ENCODE results near the gene IFITM1. TPM values are rescaled to one million over a fixed set of nuclear protein-coding genes. Genes with fewer than 3 reads are reported as not detected.

IFITM1 gene
- total and polyA plus RNA-seq, 2 of the 13 experiments (the other 11 are each of a cell fraction or from before 2014, with no cell fraction given) = 0.38 to 11.1 TPM

DNA sequence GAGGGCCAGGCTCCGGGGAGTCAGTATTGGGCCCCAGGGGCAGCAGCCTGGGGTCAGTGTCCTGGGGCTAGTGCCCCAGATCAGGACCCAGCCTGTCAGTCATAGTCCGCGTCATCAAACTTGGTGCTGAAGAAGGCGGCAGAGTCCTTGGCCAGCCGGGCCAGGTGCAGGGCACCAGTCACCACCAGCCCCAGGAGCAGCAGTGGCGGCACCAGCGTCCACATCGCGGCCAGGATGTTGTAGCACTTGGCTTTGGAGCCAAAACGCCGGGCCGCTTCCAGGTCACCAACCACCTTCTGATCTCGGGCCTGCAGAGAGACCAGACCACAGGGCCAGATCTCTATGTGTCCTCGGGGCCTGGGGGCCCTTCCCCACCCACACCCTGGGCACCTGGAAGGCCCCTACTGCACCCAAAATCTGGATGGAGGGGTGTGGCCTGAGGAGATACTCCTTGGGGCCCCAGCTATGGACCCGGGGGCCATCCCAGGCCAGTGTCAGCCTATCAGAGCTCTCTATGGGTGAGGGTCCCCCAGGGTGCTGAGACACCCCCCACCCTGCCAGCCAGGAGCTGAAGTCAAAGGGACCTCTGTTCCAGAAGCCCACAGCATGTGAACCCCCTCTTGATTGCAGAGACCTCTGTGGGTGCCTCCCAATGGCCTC is 15.3 kb upstream of the IFITM1 start:
- H4K20me1 ChIP-seq (ENCODE audit: insufficient read depth, low read length) = no peaks in the 10 kb centered on the region
- ATAC-seq (peak; percentile 30), DNase-seq (ENCODE audit: low spot score) (no peak), FAIRE-seq (no peak)
- no peaks in the 10 kb centered on the region for H3K36me3 ChIP-seq (replicated peaks in 1 of 2; ENCODE audit: control insufficient read depth in 1 of 2, insufficient read depth in 2 of 2, low read length in 2 of 2)
- H3K79me2 ChIP-seq (ENCODE audit: insufficient read depth, low read length) = no peaks in the 10 kb centered on the region
- H3K4me2 ChIP-seq (ENCODE audit: low read depth, low read length) = peak overlapping the region; percentile 67
- intact Hi-C loops (cut with micrococcal nuclease; ENCODE audit: unreplicated experiment) = no loop called here
- 0 out of 2 replicates have a peak overlapping the region, but pooled peaks have one; percentile 22 for H3K9ac ChIP-seq (ENCODE audit: insufficient read depth, low read depth, low read length)
- H3K4me1 ChIP-seq (ENCODE audit: insufficient read depth, low read length) = peaks cover 35% of the 10 kb centered on the region
- H3K9me3 ChIP-seq (ENCODE audit: low read length) = no peaks in the 10 kb centered on the region
- WGBS (ENCODE audit: low lambda C conversion rate) = no CpG with 5 or more reads among the region's 15 CpGs
- in situ Hi-C loops (cut with HindIII; ENCODE audit: extremely low pct_ligation_motif_present, low pct_unique_long_range_greater_than_20kb) = no loop called here
- ChIA-PET POLR2A (interaction anchor here (1.5 kb wide), 1 partner anchor 57 kb away, joined by 3 read pairs; no protein-coding TSS in a partner anchor), CTCF (ENCODE audit: low intra/inter-chr PET ratio, low total read pairs) (no interaction called here)
- H3K27ac ChIP-seq (ENCODE audit: extremely low read length, insufficient read depth, low read length) = no peak overlapping the region
- no peak overlapping the region for H2AFZ ChIP-seq (ENCODE audit: low read length)
- H3K4me3 ChIP-seq (replicated peaks in 1 of 3; ENCODE audit: insufficient read depth in 1 of 3, low read depth in 2 of 3, low read length in 3 of 3) = peak overlapping the region in 1 of 3 experiments; percentile 52; a peak in 2 of 6 replicates
- H3K27me3 ChIP-seq (ENCODE audit: control insufficient read depth in 1 of 2, insufficient read depth in 2 of 2, low read length in 2 of 2) = peaks cover 11 to 20% of the 10 kb centered on the region in 2 experiments
- no TSS peak for BruUV-seq (replicated peaks)
- TF ChIP-seq, protein P1, sequence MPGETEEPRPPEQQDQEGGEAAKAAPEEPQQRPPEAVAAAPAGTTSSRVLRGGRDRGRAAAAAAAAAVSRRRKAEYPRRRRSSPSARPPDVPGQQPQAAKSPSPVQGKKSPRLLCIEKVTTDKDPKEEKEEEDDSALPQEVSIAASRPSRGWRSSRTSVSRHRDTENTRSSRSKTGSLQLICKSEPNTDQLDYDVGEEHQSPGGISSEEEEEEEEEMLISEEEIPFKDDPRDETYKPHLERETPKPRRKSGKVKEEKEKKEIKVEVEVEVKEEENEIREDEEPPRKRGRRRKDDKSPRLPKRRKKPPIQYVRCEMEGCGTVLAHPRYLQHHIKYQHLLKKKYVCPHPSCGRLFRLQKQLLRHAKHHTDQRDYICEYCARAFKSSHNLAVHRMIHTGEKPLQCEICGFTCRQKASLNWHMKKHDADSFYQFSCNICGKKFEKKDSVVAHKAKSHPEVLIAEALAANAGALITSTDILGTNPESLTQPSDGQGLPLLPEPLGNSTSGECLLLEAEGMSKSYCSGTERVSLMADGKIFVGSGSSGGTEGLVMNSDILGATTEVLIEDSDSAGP (CRISPR knock-in tag; IDR thresholded peaks at IDR 0.05; ENCODE audit: borderline replicate concordance) = 0 out of 2 replicates have a peak, but pooled peaks have one; percentile 12
- TF ChIP-seq, protein P2, sequence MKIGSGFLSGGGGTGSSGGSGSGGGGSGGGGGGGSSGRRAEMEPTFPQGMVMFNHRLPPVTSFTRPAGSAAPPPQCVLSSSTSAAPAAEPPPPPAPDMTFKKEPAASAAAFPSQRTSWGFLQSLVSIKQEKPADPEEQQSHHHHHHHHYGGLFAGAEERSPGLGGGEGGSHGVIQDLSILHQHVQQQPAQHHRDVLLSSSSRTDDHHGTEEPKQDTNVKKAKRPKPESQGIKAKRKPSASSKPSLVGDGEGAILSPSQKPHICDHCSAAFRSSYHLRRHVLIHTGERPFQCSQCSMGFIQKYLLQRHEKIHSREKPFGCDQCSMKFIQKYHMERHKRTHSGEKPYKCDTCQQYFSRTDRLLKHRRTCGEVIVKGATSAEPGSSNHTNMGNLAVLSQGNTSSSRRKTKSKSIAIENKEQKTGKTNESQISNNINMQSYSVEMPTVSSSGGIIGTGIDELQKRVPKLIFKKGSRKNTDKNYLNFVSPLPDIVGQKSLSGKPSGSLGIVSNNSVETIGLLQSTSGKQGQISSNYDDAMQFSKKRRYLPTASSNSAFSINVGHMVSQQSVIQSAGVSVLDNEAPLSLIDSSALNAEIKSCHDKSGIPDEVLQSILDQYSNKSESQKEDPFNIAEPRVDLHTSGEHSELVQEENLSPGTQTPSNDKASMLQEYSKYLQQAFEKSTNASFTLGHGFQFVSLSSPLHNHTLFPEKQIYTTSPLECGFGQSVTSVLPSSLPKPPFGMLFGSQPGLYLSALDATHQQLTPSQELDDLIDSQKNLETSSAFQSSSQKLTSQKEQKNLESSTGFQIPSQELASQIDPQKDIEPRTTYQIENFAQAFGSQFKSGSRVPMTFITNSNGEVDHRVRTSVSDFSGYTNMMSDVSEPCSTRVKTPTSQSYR (CRISPR knock-in tag; IDR thresholded peaks at IDR 0.05; ENCODE audit: borderline replicate concordance) = no peak
- TF ChIP-seq ZNF816 (CRISPR knock-in tag; IDR thresholded peaks at IDR 0.05; ENCODE audit: borderline replicate concordance) (no peak), ZFYVE20 (CRISPR knock-in tag; IDR thresholded peaks at IDR 0.05; ENCODE audit: borderline replicate concordance, low read depth) (no peak), SRSF1 (optimal IDR thresholded peaks at IDR 0.05; ENCODE audit: low read depth, low read length) (no peak)
- TF ChIP-seq, protein P3, sequence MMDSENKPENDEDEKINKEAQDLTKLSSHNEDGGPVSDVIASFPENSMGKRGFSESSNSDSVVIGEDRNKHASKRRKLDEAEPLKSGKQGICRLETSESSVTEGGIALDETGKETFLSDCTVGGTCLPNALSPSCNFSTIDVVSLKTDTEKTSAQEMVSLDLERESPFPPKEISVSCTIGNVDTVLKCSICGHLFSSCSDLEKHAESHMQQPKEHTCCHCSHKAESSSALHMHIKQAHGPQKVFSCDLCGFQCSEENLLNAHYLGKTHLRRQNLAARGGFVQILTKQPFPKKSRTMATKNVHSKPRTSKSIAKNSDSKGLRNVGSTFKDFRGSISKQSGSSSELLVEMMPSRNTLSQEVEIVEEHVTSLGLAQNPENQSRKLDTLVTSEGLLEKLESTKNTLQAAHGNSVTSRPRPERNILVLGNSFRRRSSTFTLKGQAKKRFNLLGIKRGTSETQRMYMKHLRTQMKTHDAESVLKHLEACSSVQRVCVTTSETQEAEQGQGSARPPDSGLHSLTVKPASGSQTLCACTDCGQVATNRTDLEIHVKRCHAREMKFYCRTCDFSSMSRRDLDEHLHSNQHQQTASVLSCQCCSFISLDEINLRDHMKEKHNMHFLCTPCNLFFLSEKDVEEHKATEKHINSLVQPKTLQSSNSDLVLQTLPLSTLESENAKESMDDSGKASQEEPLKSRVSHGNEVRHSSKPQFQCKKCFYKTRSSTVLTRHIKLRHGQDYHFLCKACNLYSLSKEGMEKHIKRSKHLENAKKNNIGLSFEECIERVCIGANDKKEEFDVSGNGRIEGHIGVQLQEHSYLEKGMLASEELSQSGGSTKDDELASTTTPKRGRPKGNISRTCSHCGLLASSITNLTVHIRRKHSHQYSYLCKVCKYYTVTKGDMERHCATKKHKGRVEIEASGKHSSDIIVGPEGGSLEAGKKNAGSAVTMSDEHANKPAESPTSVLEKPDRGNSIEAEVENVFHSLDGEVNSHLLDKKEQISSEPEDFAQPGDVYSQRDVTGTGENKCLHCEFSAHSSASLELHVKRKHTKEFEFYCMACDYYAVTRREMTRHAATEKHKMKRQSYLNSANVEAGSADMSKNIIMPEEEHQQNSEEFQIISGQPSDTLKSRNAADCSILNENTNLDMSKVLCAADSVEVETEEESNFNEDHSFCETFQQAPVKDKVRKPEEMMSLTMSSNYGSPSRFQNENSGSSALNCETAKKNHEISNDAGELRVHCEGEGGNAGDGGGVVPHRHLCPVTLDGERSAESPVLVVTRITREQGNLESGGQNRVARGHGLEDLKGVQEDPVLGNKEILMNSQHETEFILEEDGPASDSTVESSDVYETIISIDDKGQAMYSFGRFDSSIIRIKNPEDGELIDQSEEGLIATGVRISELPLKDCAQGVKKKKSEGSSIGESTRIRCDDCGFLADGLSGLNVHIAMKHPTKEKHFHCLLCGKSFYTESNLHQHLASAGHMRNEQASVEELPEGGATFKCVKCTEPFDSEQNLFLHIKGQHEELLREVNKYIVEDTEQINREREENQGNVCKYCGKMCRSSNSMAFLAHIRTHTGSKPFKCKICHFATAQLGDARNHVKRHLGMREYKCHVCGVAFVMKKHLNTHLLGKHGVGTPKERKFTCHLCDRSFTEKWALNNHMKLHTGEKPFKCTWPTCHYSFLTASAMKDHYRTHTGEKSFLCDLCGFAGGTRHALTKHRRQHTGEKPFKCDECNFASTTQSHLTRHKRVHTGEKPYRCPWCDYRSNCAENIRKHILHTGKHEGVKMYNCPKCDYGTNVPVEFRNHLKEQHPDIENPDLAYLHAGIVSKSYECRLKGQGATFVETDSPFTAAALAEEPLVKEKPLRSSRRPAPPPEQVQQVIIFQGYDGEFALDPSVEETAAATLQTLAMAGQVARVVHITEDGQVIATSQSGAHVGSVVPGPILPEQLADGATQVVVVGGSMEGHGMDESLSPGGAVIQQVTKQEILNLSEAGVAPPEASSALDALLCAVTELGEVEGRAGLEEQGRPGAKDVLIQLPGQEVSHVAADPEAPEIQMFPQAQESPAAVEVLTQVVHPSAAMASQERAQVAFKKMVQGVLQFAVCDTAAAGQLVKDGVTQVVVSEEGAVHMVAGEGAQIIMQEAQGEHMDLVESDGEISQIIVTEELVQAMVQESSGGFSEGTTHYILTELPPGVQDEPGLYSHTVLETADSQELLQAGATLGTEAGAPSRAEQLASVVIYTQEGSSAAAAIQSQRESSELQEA (CRISPR knock-in tag; IDR thresholded peaks at IDR 0.05; ENCODE audit: not compliant biosample characterization) = no peak
- TF ChIP-seq, protein P4, sequence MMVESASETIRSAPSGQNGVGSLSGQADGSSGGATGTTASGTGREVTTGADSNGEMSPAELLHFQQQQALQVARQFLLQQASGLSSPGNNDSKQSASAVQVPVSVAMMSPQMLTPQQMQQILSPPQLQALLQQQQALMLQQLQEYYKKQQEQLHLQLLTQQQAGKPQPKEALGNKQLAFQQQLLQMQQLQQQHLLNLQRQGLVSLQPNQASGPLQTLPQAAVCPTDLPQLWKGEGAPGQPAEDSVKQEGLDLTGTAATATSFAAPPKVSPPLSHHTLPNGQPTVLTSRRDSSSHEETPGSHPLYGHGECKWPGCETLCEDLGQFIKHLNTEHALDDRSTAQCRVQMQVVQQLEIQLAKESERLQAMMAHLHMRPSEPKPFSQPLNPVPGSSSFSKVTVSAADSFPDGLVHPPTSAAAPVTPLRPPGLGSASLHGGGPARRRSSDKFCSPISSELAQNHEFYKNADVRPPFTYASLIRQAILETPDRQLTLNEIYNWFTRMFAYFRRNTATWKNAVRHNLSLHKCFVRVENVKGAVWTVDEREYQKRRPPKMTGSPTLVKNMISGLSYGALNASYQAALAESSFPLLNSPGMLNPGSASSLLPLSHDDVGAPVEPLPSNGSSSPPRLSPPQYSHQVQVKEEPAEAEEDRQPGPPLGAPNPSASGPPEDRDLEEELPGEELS (CRISPR knock-in tag; IDR thresholded peaks at IDR 0.05) = no peak
